BJ (cell line): ENCODE results near the gene NCBP1. TPM values are rescaled to one million over a fixed set of nuclear protein-coding genes. Genes with fewer than 3 reads are reported as not detected.

Experiments used
- CTCF ChIA-PET: fragments of 350-600 bp; formaldehyde crosslinking; extraction: SDS; loops from one replicate; lab custom pipeline; 2021; ENCODE audit warnings: antibody characterized with exemption, inconsistent platforms; lab: Yijun Ruan, JAX
- POLR2A ChIA-PET: fragments of 300-600 bp; sonication (Branson Sonifier 250); formaldehyde crosslinking; extraction: SDS; loops from one replicate; lab custom pipeline; 2021; ENCODE audit warnings: antibody characterized with exemption; lab: Charles Lee
- DNase-seq: peaks from one replicate; pipeline ENCODE4 v3.0.0-alpha.2; 2011; ENCODE audit warnings: low read depth
- H3K27me3 ChIP-seq: 2 replicates; pipeline ENCODE4 v1.6.0; 2011; ENCODE audit warnings: low read length; ENCODE audit not compliant: control insufficient read depth, insufficient read depth
- H3K36me3 ChIP-seq: 2 replicates; pipeline ENCODE4 v1.5.1; 2011; ENCODE audit warnings: low read length; ENCODE audit not compliant: control insufficient read depth, insufficient read depth
- H3K4me3 ChIP-seq: 2 replicates; pipeline ENCODE4 v1.5.1; 2011; ENCODE audit warnings: low read depth, mild to moderate bottlenecking, control low read depth, low read length
- CTCF ChIP-seq: IDR thresholded peaks from 2 replicates; pipeline ENCODE4 v1.5.1; 2011; ENCODE audit warnings: low read depth, mild to moderate bottlenecking, control low read depth, inconsistent platforms, low read length, moderate library complexity; ENCODE audit not compliant: insufficient read depth
- polyA plus RNA-seq: library from polyadenylated mRNA; depleted of rRNA; stranded (reverse); fragments of >200 nt; gene quantifications from 2 replicates; pipeline ENCODE4 v1.2.3, GENCODE V29; 2011

NCBP1 gene
- polyA plus RNA-seq, 1 experiment, result 11.0 TPM

- TF ChIP-seq CTCF, result no peak
- no peaks in the 10 kb centered on the region for H3K27me3 ChIP-seq
- H3K4me3 ChIP-seq, result no peak overlapping the region
- DNase-seq, result no peak
- POLR2A ChIA-PET, result no interaction called here
- peaks cover 17% of the 10 kb centered on the region for H3K36me3 ChIP-seq
- CTCF ChIA-PET, result no interaction called here
Measured at GRCh38 chr9:97668485-97668884, 34.9 kb downstream of the NCBP1 start.

- CTCF ChIA-PET, result interaction anchor here (0.7 to 1.4 kb wide), 2 partner anchors 9 to 23 kb away, joined by 3 read pairs; no protein-coding TSS in a partner anchor
Measured at GRCh38 chr9:97670586-97670985, 37.0 kb downstream of the NCBP1 start.

GRCh38 chr9:97672403-97672802 lies 38.8 kb downstream of the NCBP1 start:
- no peak for TF ChIP-seq CTCF
- Histone ChIP-seq H3K27me3 (no peaks in the 10 kb centered on the region), H3K4me3 (no peak overlapping the region), H3K36me3 (peaks cover 11% of the 10 kb centered on the region)
- ChIA-PET POLR2A (no interaction called here), CTCF (interaction anchor here (1.0 kb wide), 1 partner anchor 1102 kb away, joined by 3 read pairs; no protein-coding TSS in a partner anchor)
- DNase-seq, result no peak

More at GRCh38 chr9:97670586-97670985, 37.0 kb downstream of the NCBP1 start:
- no peak overlapping the region for H3K4me3 ChIP-seq
- POLR2A ChIA-PET, result no interaction called here
- no peaks in the 10 kb centered on the region for H3K27me3 ChIP-seq
- H3K36me3 ChIP-seq, result peaks cover 15% of the 10 kb centered on the region
- no peak for DNase-seq
- TF ChIP-seq CTCF, result no peak

GRCh38 chr9:97673922-97674321 lies 40.3 kb downstream of the NCBP1 start:
- DNase-seq, result no peak
- CTCF ChIA-PET, result interaction anchor here (0.6 to 0.7 kb wide), 2 partner anchors 9 to 27 kb away, joined by 3 to 4 read pairs; no protein-coding TSS in a partner anchor
- H3K27me3 ChIP-seq, result no peaks in the 10 kb centered on the region
- no peak for TF ChIP-seq CTCF
- peaks cover 9% of the 10 kb centered on the region for H3K36me3 ChIP-seq
- no peak overlapping the region for H3K4me3 ChIP-seq
- POLR2A ChIA-PET, result no interaction called here

GRCh38 chr9:97675655-97676054 lies 42.0 kb downstream of the NCBP1 start:
- CTCF ChIA-PET, result no interaction called here
- H3K27me3 ChIP-seq, result no peaks in the 10 kb centered on the region
- DNase-seq, result no peak
- no peak overlapping the region for H3K4me3 ChIP-seq
- POLR2A ChIA-PET, result no interaction called here
- no peak for TF ChIP-seq CTCF
- peaks cover 7% of the 10 kb centered on the region for H3K36me3 ChIP-seq
